ENCODE data around the gene IL12RB1. TPM values are rescaled to one million over a fixed set of nuclear protein-coding genes. Genes with fewer than 3 reads are reported as not detected.
"Not testable (repeated sequence)": the region's sequence is repeated elsewhere in the genome, so short reads cannot be mapped to it uniquely, and the experiment has no call there.

Gene IL12RB1
- total RNA-seq, 2 experiments from 2014 or later: 10.1 to 14.4 TPM

DNA sequence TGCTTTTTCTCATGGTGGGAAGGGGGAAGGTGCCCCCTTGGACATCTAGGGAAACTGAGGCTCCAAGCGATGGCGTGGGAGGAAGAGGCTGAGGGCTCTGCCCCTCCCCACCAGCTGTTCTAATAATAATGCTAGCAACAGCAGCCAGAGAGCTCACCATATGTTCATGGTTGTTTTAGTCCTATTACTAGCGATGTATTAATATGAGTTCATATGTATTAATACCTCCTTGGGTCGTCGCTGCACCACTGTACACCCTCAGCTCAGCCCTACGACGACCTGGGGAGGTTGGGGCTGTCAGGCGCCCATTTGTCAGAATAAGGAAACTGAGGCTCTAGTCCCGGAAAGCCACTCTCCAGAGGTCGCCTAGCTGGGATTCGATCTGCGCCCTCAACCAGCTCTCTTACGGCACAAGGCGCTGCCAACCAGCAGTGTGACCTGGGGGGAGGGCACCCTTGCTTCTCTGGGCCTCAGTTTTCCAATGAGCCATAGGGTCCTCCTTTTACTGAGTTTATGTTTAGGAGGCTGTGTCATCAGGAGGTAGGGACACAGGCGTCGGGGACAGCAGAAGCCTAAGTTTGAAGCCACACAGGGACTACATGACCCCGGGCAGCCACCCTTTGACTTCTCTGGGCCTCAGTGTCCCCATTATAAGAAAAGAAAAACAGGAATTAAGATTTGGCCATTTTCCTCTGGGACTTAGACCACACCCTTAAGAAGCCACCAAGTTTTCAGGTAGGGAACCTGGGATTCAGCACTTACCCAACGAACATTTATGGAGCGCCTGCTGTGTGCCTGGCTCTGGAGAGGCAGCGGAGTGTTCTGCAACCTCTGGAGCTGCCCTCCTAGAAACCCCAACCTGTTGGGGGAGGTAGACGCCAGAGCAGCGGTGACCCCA lies 11.5 kb upstream of the IL12RB1 start:
- CTCF ChIA-PET: interaction anchor here (0.6 to 1.4 kb wide), 7 partner anchors 10 to 294 kb away, joined by 3 to 8 read pairs (median 4); partner anchors contain the start of gene PIK3R2
- peaks cover 28% of the 10 kb centered on the region for H3K4me1 Mint-ChIP-seq (ENCODE audit: low read depth)
- intact Hi-C loops (cut with micrococcal nuclease): loop anchor here (1.0 kb wide), 1 partner anchor 12 kb away; the partner anchor contains the start of gene IL12RB1
- H3K36me3 Mint-ChIP-seq (ENCODE audit: low read depth): no peaks in the 10 kb centered on the region
- H3K9me3 Mint-ChIP-seq: no peaks in the 10 kb centered on the region
- peak overlapping the region; percentile 83 for H3K4me3 Mint-ChIP-seq
- H3K27me3 Mint-ChIP-seq (ENCODE audit: low read depth): no peaks in the 10 kb centered on the region
- peak; percentile 23 for DNase-seq
- H3K27ac Mint-ChIP-seq: no peak overlapping the region

DNA sequence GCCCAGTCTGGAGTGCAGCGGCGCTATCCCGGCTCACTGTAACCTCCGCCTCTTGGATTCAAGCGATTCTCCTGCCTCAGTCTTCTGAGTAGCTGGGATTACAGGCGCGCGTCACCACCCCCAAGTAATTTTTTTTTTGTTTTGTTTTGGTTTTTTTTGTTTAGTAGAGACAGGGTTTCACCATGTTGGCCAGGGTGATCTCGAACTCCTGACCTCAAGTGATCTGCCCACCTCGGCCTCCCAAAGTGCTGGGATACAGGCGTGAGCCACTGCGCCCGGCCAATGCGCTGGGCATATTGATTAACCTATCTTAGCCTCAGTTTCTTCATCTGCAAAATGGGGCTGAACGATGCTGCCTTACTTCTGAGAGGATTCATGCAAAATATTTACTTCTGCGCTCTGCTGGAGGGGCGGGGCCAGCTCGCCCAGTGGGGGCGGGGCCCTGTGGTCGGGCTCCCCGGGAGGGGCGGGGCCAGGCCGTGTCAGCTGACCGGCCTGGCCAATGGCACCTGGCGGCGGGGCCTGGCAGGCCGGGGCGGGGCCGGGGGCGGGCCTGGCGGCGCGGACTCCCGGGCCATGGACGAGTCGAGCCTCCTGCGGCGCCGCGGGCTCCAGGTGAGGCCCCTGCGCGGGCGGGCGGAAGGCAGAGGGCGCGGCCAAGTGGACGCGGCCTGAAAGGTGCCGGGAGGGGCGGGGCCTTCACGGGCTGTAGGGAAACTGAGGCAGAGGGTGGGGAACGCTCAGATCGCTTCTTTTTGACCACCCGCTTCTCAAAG lies 10.7 kb upstream of the IL12RB1 start, which contains the start of gene MAST3:
Gene MAST3 (plus strand): TSS at position 562 of the 776 bp plus-strand sequence. CDS start 15 bp downstream, at position 577.
- intact Hi-C loops (cut with micrococcal nuclease): loop anchor here (1.0 kb wide), 1 partner anchor 11 kb away; the partner anchor contains the start of gene IL12RB1

DNA sequence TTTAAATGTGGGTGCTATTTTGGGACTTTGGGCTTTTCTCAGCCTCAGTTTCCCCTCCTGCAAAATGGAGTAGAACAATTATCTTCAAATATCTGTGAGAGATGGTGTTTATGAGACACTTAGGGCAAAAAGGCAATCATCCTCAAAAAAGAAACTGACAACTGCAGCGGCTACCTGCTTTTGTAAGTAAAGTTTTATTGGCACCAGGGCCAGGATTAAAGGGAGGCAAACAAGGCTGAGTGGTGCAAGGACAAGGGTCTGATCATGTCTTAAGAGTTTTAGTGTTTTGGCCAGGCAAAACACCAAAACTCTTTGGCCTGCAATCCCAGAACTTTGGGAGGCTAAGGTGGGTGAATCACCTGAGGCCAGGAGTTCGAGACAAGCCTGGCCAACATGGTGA lies 9.5 kb upstream of the IL12RB1 start:
- Mint-ChIP-seq H3K27me3 (ENCODE audit: low read depth) (no peaks in the 10 kb centered on the region), H3K27ac (no peak overlapping the region), H3K4me1 (ENCODE audit: low read depth) (peaks cover 36% of the 10 kb centered on the region), H3K36me3 (ENCODE audit: low read depth) (no peaks in the 10 kb centered on the region), H3K9me3 (no peaks in the 10 kb centered on the region), H3K4me3 (no peak overlapping the region)
- intact Hi-C loops (cut with micrococcal nuclease): no loop called here
- DNase-seq: no peak
- CTCF ChIA-PET: no interaction called here

More for the DNA sequence above, 10.7 kb upstream of the IL12RB1 start, which contains the start of gene MAST3:
- Mint-ChIP-seq H3K9me3 (no peaks in the 10 kb centered on the region), H3K27me3 (ENCODE audit: low read depth) (no peaks in the 10 kb centered on the region), H3K36me3 (ENCODE audit: low read depth) (no peaks in the 10 kb centered on the region), H3K4me3 (peak within 1 kb of the TSS; percentile 83), H3K4me1 (ENCODE audit: low read depth) (peaks cover 34% of the 10 kb centered on the region), H3K27ac (no peak within 1 kb of the TSS)
- CTCF ChIA-PET: interaction anchor here (0.6 to 1.4 kb wide), 6 partner anchors 9 to 293 kb away, joined by 3 to 8 read pairs (median 4); partner anchors contain the start of gene PIK3R2
- DNase-seq: peak; percentile 91

DNA sequence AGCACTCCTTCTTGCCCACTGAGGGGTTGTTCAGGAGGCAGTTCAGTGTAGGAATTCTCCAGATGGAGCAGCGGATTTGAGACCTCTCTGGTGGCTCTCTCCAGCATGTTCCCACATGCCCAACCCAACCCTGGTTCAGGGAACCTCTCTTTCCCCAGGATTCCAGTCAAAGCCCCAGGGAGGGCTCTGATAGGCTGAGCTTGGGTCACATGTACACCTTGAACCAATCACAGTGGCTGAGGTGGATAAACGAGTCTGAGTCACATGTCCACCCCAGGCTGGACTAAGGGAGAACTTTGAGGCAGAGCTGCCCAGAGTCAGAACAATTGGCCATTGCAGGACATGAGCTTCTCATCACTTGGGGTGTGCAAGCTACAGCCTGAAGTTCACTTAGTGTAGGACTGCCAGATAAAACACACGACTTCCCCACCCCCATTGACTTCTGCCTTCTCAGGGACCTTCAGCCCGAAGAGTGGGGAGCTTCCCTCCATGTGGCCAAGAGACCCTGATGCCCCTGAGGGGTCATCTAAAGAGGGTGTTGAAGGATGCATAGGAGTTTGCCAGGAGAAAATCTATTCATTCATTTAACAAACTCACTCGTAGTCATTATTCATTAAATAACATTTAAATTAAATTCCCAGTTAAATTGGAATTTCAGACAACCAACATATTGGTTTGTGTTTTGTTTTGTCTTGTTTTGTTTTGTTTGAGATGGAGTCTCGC lies 6.9 kb upstream of the IL12RB1 start:
- Mint-ChIP-seq H3K9me3 (no peaks in the 10 kb centered on the region), H3K4me3 (no peak overlapping the region), H3K4me1 (ENCODE audit: low read depth) (peaks cover 50% of the 10 kb centered on the region), H3K27ac (no peak overlapping the region), H3K27me3 (ENCODE audit: low read depth) (no peaks in the 10 kb centered on the region), H3K36me3 (ENCODE audit: low read depth) (no peaks in the 10 kb centered on the region)
- no peak for DNase-seq
- intact Hi-C loops (cut with micrococcal nuclease): no loop called here
- CTCF ChIA-PET: interaction anchor here (1.5 kb wide), 1 partner anchor 19 kb away, joined by 3 read pairs; no protein-coding TSS in a partner anchor

- H3K4me1 Mint-ChIP-seq (ENCODE audit: low read depth): peaks cover 59% of the 10 kb centered on the region
- CTCF ChIA-PET: interaction anchor here (0.5 to 1.7 kb wide), 6 partner anchors 14 to 188 kb away, joined by 3 to 6 read pairs (median 4); partner anchors contain the start of gene PIK3R2
- peak overlapping the region; percentile 97 for H3K27ac Mint-ChIP-seq
- H3K36me3 Mint-ChIP-seq (ENCODE audit: low read depth): no peaks in the 10 kb centered on the region
- peak; percentile 94 for DNase-seq
- H3K9me3 Mint-ChIP-seq: no peaks in the 10 kb centered on the region
- no peaks in the 10 kb centered on the region for H3K27me3 Mint-ChIP-seq (ENCODE audit: low read depth)
- peak overlapping the region; percentile 61 for H3K4me3 Mint-ChIP-seq
- intact Hi-C loops (cut with micrococcal nuclease): loop anchor here (1.0 to 2.0 kb wide), 2 partner anchors 28 to 61 kb away; no protein-coding TSS in a partner anchor
These were observed 4.5 kb upstream of the IL12RB1 start for GRCh38 chr19:18091217-18091608.

DNA sequence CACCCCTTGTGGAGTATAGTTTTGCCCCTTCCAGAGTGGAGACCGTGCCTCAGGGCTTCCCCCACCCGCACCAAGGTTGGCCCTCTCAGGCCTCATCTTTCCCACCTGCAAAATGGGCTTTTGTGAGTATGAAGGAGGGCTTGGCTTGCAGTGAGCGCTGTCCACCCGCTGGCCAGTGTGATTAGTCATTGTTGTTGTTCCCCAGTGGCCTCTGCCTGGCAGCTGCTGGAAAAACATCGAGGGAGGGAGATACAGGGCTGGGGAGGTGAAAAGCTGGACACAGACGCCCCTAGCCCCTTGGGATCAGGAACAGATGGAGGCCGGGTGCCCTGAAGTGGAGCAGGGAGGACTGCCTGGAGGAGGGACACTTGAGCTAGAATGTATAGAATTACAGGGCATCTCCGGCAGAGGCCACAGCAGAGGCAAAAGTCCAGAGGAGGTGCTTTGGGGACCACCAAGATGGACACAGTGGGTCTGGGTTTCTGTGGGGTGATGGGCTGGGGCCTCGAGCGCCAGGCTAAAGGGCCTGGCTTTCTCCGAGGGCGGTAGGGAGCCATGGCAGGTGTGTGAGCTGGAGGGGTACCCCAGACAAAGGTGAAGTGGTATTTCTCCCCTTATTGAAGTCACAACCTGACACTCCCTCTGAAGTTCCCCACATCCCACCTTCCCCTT lies 3.9 kb upstream of the IL12RB1 start:
- no peaks in the 10 kb centered on the region for H3K9me3 Mint-ChIP-seq
- peak overlapping the region; percentile 61 for H3K4me3 Mint-ChIP-seq
- no peaks in the 10 kb centered on the region for H3K27me3 Mint-ChIP-seq (ENCODE audit: low read depth)
- no peaks in the 10 kb centered on the region for H3K36me3 Mint-ChIP-seq (ENCODE audit: low read depth)
- CTCF ChIA-PET: interaction anchor here (0.5 to 1.7 kb wide), 5 partner anchors 15 to 189 kb away, joined by 3 to 6 read pairs (median 4); partner anchors contain the start of gene PIK3R2
- peaks cover 61% of the 10 kb centered on the region for H3K4me1 Mint-ChIP-seq (ENCODE audit: low read depth)
- H3K27ac Mint-ChIP-seq: peak overlapping the region; percentile 97
- intact Hi-C loops (cut with micrococcal nuclease): loop anchor here (1.0 to 2.0 kb wide), 2 partner anchors 28 to 62 kb away; no protein-coding TSS in a partner anchor
- no peak for DNase-seq

DNA sequence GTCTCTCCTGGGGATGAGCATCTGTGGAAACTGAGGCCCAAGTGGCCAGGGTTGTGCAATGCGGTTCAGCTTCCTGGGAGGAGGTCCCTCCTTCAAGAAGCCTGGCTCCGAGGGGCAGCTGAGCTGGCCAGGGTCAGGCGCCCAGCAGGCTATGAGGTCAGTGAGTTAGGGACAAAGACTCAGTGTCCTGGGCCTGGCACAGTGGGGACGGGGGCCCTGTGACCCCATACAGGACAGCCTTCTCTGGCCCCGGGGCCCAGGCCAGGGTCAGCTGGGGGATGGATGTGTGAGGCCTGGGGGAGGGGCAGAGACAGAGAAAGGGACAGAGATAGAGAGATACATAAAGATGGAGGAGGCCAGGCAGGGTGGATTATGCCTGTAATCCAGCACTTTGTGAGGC lies 3.0 kb upstream of the IL12RB1 start:
- H3K4me1 Mint-ChIP-seq (ENCODE audit: low read depth): peaks cover 69% of the 10 kb centered on the region
- H3K9me3 Mint-ChIP-seq: no peaks in the 10 kb centered on the region
- no peak for DNase-seq
- H3K4me3 Mint-ChIP-seq: peak overlapping the region; percentile 9
- CTCF ChIA-PET: interaction anchor here (2.0 kb wide), 1 partner anchor 8 kb away, joined by 8 read pairs; the partner anchor contains the start of gene MAST3
- no peaks in the 10 kb centered on the region for H3K36me3 Mint-ChIP-seq (ENCODE audit: low read depth)
- H3K27ac Mint-ChIP-seq: peak overlapping the region; percentile 97
- intact Hi-C loops (cut with micrococcal nuclease): loop anchor here (1.0 to 5.0 kb wide), 5 partner anchors 29 to 828 kb away; partner anchors contain the start of genes COPE, DDX49 and RAB3A
- no peaks in the 10 kb centered on the region for H3K27me3 Mint-ChIP-seq (ENCODE audit: low read depth)

GRCh38 chr19:18089096-18089541 lies 2.4 kb upstream of the IL12RB1 start:
- H3K36me3 Mint-ChIP-seq (ENCODE audit: low read depth); H3K9me3 Mint-ChIP-seq; H3K27me3 Mint-ChIP-seq (ENCODE audit: low read depth): not testable (repeated sequence)
- Mint-ChIP-seq H3K4me3 (peak overlapping the region; percentile 41), H3K27ac (peak overlapping the region; percentile 97), H3K4me1 (ENCODE audit: low read depth) (peaks cover 75% of the 10 kb centered on the region)
- intact Hi-C loops (cut with micrococcal nuclease): loop anchor here (1.0 to 5.0 kb wide), 4 partner anchors 44 to 828 kb away; partner anchors contain the start of genes COPE, DDX49 and RAB3A
- CTCF ChIA-PET: interaction anchor here (0.6 to 2.0 kb wide), 5 partner anchors 9 to 151 kb away, joined by 3 to 8 read pairs (median 6); partner anchors contain the start of gene MAST3
- peak; percentile 90 for DNase-seq

GRCh38 chr19:18085702-18086457 lies 854 bp downstream of the IL12RB1 start:
- Mint-ChIP-seq H3K27me3 (ENCODE audit: low read depth) (no peaks in the 10 kb centered on the region), H3K4me1 (ENCODE audit: low read depth) (peaks cover 58% of the 10 kb centered on the region), H3K36me3 (ENCODE audit: low read depth) (no peaks in the 10 kb centered on the region), H3K9me3 (no peaks in the 10 kb centered on the region), H3K27ac (peak overlapping the region; percentile 95), H3K4me3 (peak overlapping the region; percentile 88)
- intact Hi-C loops (cut with micrococcal nuclease): loop anchor here (1.0 to 5.0 kb wide), 3 partner anchors 11 to 831 kb away; partner anchors contain the start of genes COPE, DDX49 and MAST3
- no peak for DNase-seq
- CTCF ChIA-PET: interaction anchor here (0.7 to 1.1 kb wide), 2 partner anchors 51 to 88 kb away, joined by 3 read pairs; no protein-coding TSS in a partner anchor

GRCh38 chr19:18083929-18084684 lies 2.6 kb downstream of the IL12RB1 start:
- Mint-ChIP-seq H3K9me3 (no peaks in the 10 kb centered on the region), H3K4me1 (ENCODE audit: low read depth) (peaks cover 41% of the 10 kb centered on the region), H3K27ac (no peak overlapping the region), H3K4me3 (no peak overlapping the region), H3K36me3 (ENCODE audit: low read depth) (no peaks in the 10 kb centered on the region), H3K27me3 (ENCODE audit: low read depth) (no peaks in the 10 kb centered on the region)
- intact Hi-C loops (cut with micrococcal nuclease): no loop called here
- DNase-seq: no peak
- CTCF ChIA-PET: no interaction called here

Data from activated naive CD4-positive, alpha-beta T cell treated with anti-CD3 and anti-CD28 coated beads for 36 hours (primary cell).